HG02610 (cell line): ENCODE results near the gene SLC22A23.

Experiments used
- ATAC-seq: cut with Tn5 transposase; IDR thresholded peaks from one replicate; pipeline ENCODE4 v1.9.1; 2021; ENCODE audit warnings: mild to moderate bottlenecking, moderate library complexity; ENCODE audit not compliant: unreplicated experiment

Gene SLC22A23

DNA sequence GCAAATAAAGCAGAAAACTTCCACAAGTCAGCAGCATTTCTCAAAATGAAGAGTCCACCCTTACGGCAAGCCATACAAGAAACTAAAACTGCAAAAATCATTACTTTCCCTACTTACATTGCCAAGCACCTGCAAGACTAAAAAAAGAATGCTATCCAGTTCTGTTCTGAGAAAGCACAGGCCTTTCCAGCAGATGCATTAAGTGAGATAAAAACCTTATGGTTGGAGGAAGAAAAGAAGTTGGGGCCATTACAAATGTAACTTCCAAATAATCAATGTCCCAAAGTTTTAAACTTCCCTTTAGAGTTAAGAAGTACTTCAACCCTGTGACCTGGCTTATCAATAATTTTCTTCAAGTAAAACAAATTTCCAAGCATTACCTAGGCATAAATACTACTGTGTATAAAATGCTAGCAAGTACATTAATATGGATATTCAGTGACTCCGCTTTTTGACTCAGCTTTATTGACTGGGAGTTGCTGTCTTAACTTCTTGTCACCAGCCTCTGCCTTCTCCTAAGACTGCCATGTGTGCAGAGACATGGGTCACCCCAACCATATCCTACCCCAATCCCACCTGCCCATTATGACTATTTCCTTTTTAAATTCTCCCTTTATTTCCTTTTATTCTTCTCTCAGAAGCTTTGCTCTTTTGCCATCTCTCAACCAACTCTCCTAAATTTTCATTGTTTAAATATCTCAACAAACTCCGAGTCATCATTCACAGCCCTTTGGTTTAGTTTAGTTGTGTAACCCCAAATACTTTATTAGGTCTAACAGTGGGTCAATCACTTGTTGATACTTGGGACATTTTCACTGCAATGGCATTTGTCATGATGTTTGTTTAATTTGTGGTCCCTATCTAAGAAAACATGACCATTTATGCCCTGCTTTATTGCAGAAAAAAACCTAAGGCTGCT lies 49.7 kb downstream of the SLC22A23 start:
- ATAC-seq, result no peak

DNA sequence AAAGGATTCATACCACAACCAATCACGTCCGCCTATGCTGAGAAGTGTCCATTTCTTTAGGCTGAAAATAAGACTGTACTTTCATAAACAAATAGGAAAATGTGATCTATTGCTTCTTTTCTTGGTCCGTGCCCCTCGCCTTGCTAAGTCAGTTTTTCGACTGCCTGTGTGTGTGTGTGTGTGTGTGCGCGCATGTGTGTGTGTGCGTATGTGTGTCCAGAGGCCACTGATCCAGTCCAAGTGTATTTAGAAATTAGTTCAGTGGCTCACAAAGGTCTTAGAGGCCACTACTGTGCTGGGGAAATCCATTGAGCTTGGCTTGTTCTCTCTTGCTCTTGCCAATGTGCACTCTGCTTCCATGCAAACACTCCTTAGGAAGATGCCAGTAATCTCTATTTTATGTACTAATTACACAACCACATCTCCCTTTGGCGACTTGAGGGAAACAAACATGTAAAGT lies 50.5 kb downstream of the SLC22A23 start:
- no peak for ATAC-seq

- no peak for ATAC-seq
These were observed 51.2 kb downstream of the SLC22A23 start for GRCh38 chr6:3405679-3406078.

GRCh38 chr6:3405182-3405518 lies 51.7 kb downstream of the SLC22A23 start:
- ATAC-seq, result no peak

GRCh38 chr6:3403238-3404173 lies 53.3 kb downstream of the SLC22A23 start:
- no peak for ATAC-seq

- ATAC-seq, result no peak
These were observed 54.3 kb downstream of the SLC22A23 start for GRCh38 chr6:3402310-3403237.

- no peak for ATAC-seq
These were observed 56.7 kb downstream of the SLC22A23 start for GRCh38 chr6:3400162-3400561.

- no peak for ATAC-seq
These were observed 57.8 kb downstream of the SLC22A23 start for GRCh38 chr6:3398755-3399696.

- no peak for ATAC-seq
These were observed 58.7 kb downstream of the SLC22A23 start for GRCh38 chr6:3398165-3398562.

- ATAC-seq, result no peak
These were observed 59.4 kb downstream of the SLC22A23 start for GRCh38 chr6:3397229-3398164.

- no peak for ATAC-seq
These were observed 60.2 kb downstream of the SLC22A23 start for GRCh38 chr6:3396503-3397180.

DNA sequence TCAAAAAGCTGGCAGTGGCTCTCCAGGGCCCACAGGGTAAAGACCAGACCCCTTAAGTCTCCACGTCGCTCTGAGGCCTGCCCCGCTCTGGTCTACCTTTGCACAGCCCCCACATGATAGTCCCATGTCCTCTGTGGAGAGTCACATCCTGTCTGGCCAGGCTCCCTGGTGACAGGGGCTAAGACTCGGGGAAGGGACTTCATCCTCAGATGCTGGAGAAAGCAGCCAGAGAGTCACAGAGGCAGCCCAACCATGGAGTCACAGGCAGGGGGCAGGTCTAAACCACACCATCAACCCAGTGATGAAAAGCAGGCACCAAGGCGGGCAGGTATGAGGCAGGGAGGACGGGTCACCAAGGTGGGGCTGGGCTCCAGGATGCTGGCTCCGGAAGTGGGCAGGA lies 62.2 kb downstream of the SLC22A23 start:
- ATAC-seq, result no peak

DNA sequence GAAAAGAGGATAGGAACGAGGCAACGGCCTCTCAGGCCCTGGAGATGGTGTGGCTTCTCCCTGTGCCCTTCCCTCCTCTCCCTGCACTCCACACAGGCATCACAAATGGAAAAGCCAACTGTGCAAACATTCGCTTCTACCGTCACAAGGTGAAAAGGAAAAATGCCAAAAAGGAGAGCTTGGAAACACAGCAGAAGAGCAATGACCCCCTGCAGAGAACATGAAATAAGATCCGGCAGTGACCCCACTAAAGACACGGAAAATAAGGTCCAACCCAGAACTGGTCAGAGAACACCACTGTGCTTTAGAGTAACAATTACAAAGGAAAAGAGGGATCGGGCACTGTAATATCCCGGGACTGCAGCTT lies 63.0 kb downstream of the SLC22A23 start:
- ATAC-seq, result no peak

GRCh38 chr6:3392930-3393835 lies 63.7 kb downstream of the SLC22A23 start:
- no peak for ATAC-seq

DNA sequence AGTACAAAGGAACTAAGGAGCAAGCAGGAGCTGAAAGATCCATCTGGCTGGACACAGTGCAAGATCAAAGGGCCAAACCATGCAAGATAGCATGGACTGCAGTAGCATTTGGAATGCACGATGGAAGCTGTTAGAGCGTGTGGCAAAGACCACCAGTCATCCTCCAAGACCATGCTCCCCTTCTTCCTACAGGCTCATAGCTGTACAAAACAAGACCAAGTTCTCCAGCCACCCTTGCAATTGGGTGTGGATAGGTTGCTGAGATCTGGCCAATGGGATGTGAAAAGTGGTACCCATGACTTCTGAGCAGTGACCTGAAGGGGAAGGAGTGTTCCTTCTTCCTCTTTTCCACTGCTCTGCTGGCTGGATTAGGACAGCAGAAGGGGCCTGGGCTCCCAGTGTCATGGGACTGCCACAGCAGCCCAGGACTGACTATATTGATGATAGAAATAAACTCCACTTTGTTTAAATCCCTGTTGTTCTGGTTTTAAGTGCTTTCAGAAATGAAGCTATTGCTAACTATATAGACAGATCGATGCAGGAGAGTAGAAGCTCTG lies 64.9 kb downstream of the SLC22A23 start:
- ATAC-seq, result no peak

DNA sequence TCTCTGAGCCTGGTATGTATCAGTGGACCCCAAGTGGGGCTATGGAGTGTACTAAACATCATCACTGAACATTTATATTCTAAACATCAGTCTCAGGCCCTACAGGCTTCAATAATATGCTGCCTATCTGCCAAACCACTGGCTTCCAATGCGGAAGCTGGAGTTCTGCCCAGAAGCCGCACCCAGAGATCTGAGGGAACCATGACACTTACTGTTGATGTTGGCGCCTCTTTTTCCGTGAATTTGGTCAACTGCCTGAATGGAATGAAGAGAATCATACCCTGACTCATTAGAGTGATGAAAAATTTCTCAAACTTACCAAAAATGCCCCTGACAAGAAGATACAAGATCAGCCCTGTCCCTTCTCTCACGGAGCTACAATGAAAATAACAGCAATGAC lies 66.2 kb downstream of the SLC22A23 start:
- no peak for ATAC-seq
